GM20000 (cell line): ENCODE data around the gene TMEM151B.

Experiments
- DNase-seq: peaks from one replicate; pipeline ENCODE4 v3.0.0; 2012; ENCODE audit warnings: low spot score
- CTCF ChIP-seq: IDR thresholded peaks from 2 replicates; pipeline ENCODE4 v1.5.1; 2012; ENCODE audit warnings: mild to moderate bottlenecking, control low read depth; ENCODE audit errors: extremely low read depth, missing control alignments

TMEM151B gene

GRCh38 chr6:44258921-44259320, 11.3 kb upstream of the TMEM151B start:
- TF ChIP-seq CTCF: no peak
- no peak for DNase-seq

GRCh38 chr6:44260011-44260410, 10.2 kb upstream of the TMEM151B start:
- TF ChIP-seq CTCF: no peak
- DNase-seq: no peak

DNA sequence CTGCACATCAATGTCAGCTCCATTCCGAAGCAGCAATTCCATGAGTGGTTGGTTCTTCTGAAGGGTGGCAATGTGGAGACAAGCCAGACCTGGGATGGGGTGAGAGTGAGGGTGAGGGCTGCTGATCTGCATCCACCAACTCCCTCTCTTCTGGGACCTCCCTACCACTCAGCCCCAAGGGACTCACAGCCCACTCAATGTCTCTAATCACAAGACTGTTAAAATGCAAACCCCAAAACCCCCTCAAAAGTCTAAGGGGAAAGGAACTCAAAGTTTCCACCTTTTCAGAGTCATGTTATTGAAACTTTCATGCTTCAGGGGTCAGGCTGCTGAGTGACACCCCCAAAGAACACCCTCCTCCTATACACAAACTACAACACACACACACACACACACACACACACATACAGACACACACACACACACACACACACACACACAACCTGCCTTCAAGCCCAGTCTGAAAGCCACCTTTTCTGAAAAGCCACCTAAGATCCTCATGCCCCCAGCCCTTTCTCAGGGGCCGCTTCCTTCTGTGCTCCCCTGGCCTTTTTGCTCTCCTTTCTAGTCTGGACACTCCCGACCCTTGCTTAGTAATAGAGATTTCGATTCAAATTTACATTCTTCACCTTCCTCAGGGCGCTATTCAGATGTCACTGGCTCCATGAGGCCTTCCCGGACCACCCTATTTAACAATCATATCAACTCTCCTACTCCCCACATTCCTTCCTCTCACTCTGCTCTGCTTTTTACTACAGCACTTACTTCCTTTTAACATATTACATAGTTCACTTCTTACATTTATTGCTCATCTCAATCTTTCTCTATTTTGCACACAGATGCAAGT, 9.6 kb upstream of the TMEM151B start:
- peak; percentile 60 for DNase-seq
- TF ChIP-seq CTCF: no peak

- no peak for DNase-seq
- no peak for TF ChIP-seq CTCF
These were observed 8.7 kb upstream of the TMEM151B start for GRCh38 chr6:44261581-44261980.

GRCh38 chr6:44262467-44263353, 7.5 kb upstream of the TMEM151B start:
- DNase-seq: no peak
- no peak for TF ChIP-seq CTCF

DNA sequence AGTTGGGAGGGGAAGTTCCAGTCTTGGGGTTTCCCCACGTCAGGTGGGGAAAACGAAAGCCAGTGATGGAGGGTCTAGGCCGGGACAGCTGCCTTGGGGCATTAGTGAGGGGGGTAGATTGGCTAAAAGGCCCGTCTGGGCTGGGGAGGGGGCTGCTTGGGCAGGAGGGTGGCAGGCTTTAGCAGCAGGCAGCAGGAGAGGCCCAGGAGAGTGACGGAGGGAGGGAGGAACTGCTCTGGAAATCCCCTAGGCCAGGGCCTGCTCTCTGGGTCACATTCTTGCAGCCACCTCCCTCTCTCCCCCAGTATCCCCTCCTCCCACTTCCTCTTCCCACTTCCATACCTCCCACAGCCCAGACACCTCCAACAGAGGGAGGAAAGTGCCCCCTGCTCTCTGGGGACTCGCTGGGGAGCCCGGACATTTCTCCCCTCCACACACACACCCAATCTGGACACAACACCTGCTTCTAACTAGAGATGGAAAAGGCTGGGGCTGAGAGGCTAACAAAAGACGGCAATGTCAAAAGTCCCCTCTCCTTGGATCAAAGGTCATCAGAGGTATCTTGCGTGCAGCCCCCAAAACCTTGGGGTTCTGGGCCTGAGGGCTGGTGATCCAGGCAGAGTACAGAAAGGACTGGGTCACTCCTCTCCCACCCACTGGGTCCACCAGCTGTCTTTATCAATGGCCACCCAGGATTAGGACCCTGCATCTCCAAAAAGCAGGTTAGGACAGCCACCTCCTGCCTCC, 6.7 kb upstream of the TMEM151B start:
- TF ChIP-seq CTCF: no peak
- DNase-seq: peak; percentile 76
